ENCODE measurements around the gene PCNX2.

- TF ChIP-seq THAP11 (CRISPR knock-in tag; IDR thresholded peaks at IDR 0.05), result no peak
- no peak for TF ChIP-seq EZH2 (conservative IDR thresholded peaks at IDR 0.05; ENCODE audit: low read depth, low read length)
- TF ChIP-seq ZBTB7A (CRISPR knock-in tag; IDR thresholded peaks at IDR 0.05), result no peak
- no peak for TF ChIP-seq NKX3-1 (CRISPR knock-in tag; IDR thresholded peaks at IDR 0.05)
- TF ChIP-seq ZNF24 (IDR thresholded peaks at IDR 0.05), result no peak
- no peak for TF ChIP-seq RNF2 (conservative IDR thresholded peaks at IDR 0.05; ENCODE audit: low read depth)
- no peak for TF ChIP-seq BCL6 (CRISPR knock-in tag; IDR thresholded peaks at IDR 0.05)
- TF ChIP-seq, protein P1, sequence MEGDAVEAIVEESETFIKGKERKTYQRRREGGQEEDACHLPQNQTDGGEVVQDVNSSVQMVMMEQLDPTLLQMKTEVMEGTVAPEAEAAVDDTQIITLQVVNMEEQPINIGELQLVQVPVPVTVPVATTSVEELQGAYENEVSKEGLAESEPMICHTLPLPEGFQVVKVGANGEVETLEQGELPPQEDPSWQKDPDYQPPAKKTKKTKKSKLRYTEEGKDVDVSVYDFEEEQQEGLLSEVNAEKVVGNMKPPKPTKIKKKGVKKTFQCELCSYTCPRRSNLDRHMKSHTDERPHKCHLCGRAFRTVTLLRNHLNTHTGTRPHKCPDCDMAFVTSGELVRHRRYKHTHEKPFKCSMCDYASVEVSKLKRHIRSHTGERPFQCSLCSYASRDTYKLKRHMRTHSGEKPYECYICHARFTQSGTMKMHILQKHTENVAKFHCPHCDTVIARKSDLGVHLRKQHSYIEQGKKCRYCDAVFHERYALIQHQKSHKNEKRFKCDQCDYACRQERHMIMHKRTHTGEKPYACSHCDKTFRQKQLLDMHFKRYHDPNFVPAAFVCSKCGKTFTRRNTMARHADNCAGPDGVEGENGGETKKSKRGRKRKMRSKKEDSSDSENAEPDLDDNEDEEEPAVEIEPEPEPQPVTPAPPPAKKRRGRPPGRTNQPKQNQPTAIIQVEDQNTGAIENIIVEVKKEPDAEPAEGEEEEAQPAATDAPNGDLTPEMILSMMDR (CRISPR knock-in tag; IDR thresholded peaks at IDR 0.05), result no peak
- no peak for TF ChIP-seq CHCHD3 (CRISPR knock-in tag; IDR thresholded peaks at IDR 0.05)
Observed at GRCh38 chr1:233268389-233269022, 27.0 kb downstream of the PCNX2 start.
